Stimulated activated CD4-positive, alpha-beta T cell treated with anti-CD3 and anti-CD28 coated beads, Interleukin-4, amount 100 ng/mL, for 1 hour (primary cell): ENCODE data around the gene STK25.
A peak's percentile ranks its signal among the peaks of the same experiment; 100 is the strongest.
"Not testable (repeated sequence)": the region's sequence is repeated elsewhere in the genome, so short reads cannot be mapped to it uniquely, and the experiment has no call there.

Experiments
- DNase-seq: peaks from one replicate; pipeline ENCODE4 v3.0.0-alpha.2; 2020

Gene STK25

GRCh38 chr2:241507430-241508239 is 749 bp downstream of the STK25 start:
- DNase-seq: peak; percentile 32

DNA sequence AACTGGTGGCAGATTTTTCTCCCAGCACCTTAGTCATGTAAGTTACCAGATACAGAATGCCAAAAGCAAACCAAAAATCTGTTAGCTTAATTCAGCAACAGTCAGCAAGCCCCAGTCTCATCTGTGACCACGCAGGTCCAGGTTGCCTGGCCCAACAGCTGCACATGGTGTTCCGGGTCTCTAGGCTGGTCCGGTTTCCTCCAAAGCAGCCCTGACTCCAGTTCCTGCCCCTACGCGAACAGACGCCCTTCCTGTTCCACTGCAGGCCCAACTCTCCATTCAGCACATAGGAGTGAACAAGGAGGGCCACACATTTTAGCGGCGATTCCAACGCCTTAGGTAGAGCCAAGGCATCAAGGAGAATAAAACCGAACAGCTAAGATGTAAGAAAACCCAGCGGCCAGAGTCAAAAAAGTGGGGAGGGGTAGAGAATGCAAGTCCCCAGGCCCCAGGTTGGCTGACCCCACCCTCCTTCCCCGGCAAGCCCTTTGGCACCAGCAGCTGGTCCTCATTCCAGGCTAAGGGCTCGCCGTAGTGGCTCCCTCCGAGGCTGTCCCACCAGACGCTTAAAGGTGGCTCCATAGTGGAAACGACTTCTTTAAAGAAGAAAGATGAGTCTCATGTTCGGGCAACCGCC is 1.5 kb downstream of the STK25 start:
- DNase-seq: no peak

DNA sequence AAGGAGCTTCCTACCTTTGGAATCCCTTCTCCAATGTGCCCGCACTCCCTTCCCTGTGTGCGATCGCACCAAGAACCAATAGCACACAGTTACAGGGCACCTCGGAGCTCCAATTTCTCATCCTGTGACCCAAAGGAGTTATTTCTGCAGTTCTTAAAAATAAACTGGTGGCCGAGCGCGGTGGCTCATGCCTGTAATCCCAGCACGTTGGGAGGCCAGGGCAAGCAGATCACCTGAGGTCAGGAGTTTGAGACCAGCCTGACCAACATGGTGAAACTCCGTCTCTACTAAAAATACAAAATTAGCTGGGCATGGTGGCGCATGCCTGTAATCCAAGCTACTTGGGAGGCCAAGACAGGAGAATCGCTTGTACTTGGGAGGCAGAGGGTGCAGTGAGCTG is 2.1 kb downstream of the STK25 start:
- not testable (repeated sequence) for DNase-seq

DNA sequence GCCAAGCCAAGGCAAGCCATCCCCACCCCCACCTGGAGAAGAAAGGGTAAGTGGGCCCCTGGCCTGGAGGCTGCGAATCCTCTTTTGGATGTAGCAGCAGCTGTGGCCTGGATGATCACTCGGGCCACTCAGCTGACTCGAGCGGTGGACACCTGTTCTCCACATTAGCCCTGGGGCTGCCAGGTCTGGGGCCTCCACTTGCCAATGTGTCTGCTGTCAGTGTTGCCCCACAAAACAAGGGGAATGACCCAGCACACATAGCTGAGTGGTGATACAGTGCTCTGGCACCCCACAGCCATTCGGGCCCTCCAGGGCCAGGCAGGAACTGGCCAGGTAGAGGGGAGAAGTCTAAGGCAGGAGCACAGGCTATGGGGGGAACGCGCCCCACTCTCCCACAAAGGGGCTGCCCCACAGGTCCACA is 2.6 kb downstream of the STK25 start:
- DNase-seq: no peak

DNA sequence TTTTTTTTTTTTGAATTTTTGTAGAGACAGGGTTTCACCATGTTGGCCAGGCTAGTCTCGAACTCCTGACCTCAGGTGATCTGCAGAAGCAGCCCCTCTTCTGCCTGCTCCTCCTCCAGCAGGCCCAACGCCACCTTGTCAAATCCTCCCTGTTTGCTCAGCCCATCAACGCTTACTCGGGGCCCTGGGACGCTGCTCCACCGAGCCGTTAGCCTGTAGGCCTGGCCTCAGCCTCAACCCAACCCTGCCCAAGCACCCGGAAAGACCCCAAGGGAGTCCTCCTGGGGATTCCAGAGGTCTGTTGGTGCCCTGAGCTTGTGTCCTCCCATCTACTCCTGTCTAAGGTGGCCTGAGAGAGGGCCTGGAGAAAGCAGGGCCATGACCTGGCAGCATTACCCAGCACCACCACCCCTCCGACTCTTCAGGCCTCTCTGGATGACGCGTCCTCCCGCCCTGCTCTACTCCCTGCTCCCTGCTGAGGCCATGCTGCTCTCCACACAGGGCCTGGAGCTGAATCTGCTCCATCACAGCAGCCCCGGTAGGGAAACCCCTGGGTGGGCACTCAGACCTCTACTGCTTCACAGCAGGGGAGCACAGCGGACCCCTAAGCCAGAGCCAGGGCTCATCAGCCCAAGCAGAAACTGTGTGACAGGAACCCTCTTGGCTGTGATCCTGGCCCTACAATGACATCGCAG is 3.2 kb downstream of the STK25 start:
- no peak for DNase-seq

DNA sequence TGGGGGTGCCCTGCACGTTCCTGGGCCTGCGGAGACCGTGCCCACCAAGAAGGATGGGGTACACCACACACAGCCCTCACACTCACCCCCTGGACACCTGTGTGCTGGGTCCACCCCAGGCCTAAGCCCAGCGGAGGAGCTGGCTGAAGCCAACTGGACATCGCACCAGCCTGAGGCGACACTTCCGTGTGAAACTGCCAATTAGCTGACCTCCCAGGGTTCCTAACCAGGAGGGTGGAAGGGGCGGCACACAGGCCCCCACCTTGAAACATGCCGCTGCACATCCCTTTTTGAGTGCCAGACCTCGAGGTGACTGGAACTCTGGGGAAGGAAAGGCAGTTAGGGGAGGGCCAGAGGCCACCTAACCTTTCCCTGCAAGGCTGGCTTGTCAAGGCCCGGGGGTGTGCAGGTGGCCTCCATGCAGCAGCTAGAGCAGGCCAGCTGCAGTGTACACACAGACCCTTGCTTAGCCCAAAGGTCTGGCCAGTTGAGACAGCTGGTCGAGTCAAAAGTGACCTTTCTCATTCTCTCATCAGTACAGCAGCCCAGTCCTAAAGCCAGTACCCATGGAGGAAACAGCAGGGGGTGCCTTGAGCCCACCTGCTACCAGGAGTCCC is 4.5 kb downstream of the STK25 start:
- DNase-seq: no peak

- DNase-seq: no peak
These were observed 6.1 kb downstream of the STK25 start for GRCh38 chr2:241502281-241502680.

GRCh38 chr2:241501551-241501950 is 6.8 kb downstream of the STK25 start:
- DNase-seq: no peak

DNA sequence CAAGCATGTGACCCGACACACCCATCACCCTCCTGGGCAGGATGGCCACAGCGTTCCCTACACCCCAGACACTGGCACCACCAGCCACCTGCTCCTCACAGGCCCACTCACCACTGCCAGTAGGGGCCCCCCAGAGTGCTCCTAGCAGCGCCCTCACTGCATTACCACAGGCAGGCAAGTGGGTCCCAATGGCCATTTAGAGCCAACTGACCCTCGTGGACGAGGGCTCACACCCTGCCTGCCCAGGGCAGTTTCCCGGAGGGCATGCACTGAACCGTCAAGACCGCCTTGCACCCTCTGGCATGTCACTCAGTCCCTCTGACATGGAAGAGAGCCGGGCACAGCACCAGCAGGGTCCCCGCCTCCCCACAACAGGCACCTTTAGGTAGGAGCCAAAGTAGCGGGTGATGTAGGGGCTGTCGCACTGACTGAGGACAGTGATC is 7.3 kb downstream of the STK25 start:
- DNase-seq: no peak

GRCh38 chr2:241500431-241500975 is 7.9 kb downstream of the STK25 start:
- no peak for DNase-seq

DNA sequence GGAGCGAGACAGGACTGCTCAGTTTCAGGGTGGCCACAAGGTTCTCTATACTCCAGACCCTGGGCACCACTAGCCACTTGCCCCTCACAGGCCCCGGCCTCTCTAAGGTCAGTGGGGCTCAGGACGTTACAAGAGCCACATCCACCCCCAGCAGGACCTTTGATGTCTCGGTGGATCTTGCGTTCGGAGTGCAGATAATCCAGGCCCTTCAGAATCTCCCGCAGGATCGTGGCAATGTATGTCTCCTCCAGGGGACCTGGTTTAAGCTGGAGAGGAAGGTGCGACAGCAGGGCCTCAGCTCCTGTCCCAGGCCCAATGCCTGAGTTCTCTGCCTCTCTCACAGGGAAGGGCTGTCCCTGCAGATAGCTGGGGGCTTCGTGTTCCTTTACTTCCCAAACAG is 8.4 kb downstream of the STK25 start:
- no peak for DNase-seq

GRCh38 chr2:241499146-241499965 is 9.0 kb downstream of the STK25 start:
- DNase-seq: no peak

DNA sequence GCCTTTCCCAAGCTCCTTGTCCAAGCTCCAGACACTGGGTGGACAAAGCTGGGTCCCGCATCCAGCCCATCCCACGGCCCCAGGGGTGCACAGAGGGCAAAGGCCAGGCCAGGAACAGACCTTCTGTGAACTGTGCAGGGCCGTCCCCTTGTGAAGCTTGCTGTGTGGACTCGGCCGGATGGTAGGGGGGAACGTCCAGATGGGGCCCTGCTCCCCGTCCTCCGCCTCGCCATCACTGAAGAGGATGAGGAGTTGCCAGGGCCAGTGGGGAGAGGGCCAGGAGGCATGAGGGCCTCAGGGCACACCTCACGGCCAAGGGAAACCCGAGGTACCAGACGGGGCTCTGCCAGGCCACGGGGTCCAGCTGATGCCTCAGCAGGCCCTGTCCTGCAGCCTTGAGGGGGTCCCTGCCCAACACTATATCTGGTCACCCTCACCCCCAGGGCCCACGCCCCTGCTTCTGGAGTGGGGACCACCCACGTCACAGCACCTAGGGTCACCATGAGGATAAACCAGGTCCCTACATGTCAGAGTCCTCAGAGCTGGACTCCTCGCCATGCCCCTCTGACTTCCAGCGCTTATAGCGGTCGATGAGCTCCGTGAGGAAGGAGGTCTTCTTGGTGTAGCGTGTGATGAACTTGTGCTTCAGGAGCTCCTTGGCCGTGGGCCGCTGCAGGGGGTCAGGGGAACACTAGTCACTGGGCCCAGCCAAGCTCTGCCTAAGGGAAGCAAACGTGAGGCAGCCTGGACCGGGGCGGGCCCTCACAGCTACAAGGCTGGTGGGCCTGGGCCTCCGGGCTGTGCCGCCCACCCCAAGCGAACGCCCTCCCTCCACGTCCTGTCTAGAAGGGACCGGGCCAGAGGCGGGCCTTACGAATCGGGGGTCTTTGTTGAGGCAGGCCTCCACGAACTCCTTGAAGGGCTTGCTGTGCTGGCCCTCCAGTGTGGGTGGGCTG is 10.0 kb downstream of the STK25 start:
- no peak for DNase-seq

- no peak for DNase-seq
These were observed 11.2 kb downstream of the STK25 start for GRCh38 chr2:241496904-241497877.

DNA sequence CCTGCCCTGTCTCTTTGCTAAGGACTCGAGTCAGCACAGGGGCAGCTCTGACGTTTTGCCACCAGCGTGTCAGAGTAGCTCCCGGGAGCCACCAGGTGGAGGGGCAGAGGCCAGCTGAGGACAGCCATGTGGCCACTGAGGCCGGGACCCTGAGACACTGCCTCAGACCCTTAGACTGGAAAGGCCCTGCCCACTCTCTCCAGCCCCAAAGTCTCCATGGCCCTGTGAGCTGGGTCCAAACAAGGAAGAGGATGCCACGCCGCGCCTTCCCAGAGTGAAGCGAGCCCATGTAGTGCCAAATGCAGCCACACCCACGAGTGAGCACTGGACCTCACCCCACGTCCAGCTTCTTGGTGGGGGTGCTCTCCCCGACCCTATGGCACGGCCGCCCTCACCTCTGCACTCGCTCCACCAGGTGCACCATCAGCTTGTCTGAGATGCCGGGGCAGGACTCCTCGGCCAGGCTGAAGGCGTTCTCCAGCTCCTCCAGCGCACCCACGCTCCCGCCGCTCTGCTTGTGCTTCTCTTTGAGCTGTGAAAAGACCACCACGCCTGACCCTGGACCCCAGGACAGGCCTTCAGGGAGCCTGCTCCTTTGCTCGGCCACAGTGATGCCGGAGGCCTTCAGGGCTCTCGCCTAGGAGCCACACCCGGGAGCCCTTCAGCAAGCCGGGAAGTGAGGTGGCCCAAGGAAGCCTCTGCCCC is 12.2 kb downstream of the STK25 start:
- DNase-seq: no peak

- DNase-seq: no peak
These were observed 13.0 kb downstream of the STK25 start for GRCh38 chr2:241495172-241496002.

DNA sequence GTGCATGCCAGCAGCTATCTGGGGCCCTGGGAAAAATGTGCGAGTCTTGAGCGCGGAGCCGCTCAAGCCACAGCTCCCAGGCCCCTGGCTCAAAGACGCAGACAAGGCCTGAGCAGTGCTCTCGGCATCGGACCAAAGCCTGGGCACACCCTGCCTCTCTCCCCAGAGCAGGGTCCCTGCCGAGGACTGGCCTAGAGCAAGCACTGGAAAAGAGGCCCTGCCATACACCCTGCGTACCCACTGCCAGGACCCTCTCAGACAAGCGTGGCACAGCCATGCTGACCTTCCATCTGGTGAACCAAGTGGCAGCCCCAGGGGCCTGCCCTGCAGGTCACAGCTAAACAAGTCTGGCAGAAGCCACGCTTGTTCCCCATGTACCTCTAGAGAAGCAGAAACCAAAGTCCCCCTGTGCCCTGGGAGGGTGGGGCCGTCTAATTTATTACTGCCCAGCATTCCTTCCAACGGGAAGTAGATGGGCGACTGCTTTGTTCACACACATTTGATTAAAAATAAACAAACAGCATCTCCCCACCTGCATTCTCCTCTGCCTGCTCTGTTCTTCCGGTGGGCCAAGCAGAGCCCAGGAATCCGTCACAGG is 14.0 kb downstream of the STK25 start:
- DNase-seq: no peak

- DNase-seq: no peak
These were observed 15.3 kb downstream of the STK25 start for GRCh38 chr2:241493092-241493491.
